Activated CD4-positive, alpha-beta T cell treated with anti-CD3 and anti-CD28 coated beads for 4 hours (primary cell): Measurements from ENCODE around the gene DOCK2.
"Not testable (repeated sequence)": the region's sequence is repeated elsewhere in the genome, so short reads cannot be mapped to it uniquely, and the experiment has no call there.

Experiments
- DNase-seq, 2 donors: peaks; one replicate each; pipeline ENCODE4 v3.0.0-alpha.2; 2020

DOCK2 gene

DNA sequence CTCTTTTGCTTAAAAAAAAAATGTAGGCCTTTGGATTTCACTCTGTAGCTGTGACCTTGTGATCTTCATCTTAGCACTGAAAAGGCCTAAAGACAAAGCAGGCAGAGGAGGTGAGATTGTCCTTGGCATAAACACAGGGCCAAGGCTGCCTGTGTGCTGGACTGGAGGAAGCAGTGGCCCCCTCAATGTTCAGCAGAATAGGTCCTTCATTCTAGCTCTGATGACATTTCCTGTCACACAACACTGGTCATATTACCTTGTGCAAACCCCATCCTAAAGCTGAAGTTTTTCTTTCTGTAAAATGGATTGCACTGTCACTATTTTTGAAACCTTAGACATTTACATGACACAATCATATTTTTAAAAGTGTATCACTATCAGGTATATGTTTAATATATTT is 195.8 kb downstream of the DOCK2 start:
- DNase-seq: no peak

- DNase-seq: not testable (repeated sequence)
Observed at GRCh38 chr5:169833681-169834292, 196.7 kb downstream of the DOCK2 start.

- not testable (repeated sequence) for DNase-seq
Observed at GRCh38 chr5:169834540-169834939, 197.5 kb downstream of the DOCK2 start.

- DNase-seq: no peak
Observed at GRCh38 chr5:169836835-169837536, 199.9 kb downstream of the DOCK2 start.

GRCh38 chr5:169837686-169838085 is 200.6 kb downstream of the DOCK2 start:
- no peak for DNase-seq

DNA sequence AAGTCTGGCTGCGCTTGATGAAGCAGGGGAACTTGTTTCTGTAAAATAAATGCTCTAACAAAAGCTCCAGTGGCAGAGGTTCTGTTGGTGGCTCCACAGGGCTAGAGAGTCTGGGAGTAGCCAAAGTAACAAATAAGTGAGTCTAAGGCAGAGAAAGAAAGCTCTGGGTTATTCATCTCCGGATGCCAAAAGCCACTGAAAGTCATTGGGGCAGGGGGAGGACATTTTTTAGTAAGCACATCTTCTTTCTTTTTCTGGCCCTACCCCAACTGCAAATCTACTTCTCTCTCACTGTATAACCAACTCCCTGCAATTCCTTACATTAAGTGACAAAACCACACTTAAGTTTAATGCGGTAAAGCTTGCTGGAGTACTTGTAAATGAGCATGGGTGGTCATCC is 201.6 kb downstream of the DOCK2 start:
- no peak for DNase-seq

- no peak for DNase-seq
Observed at GRCh38 chr5:169840405-169840804, 203.3 kb downstream of the DOCK2 start.

GRCh38 chr5:169842699-169843098 is 205.6 kb downstream of the DOCK2 start:
- DNase-seq: no peak

DNA sequence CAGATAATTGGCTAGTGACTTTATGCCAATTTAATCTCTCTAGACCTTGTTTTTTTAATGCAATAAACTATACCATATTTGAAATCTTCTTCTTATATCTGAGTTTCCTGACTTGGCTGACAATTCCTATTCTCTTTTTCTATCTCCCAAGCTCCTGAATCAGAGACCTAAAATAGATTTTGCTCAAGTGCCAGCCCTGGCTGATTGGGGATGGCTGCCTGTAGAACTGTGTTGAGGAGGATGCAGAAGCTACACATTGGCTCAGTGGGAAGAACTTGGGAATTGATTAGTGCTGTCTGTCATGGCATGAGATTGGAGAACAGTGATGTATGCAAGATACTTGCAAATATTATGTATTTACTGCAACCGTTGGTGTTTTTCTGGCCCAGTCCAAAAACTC is 210.4 kb downstream of the DOCK2 start:
- DNase-seq: no peak

GRCh38 chr5:169848271-169848670 is 211.2 kb downstream of the DOCK2 start:
- no peak for DNase-seq

GRCh38 chr5:169848792-169849191 is 211.7 kb downstream of the DOCK2 start:
- DNase-seq: no peak

DNA sequence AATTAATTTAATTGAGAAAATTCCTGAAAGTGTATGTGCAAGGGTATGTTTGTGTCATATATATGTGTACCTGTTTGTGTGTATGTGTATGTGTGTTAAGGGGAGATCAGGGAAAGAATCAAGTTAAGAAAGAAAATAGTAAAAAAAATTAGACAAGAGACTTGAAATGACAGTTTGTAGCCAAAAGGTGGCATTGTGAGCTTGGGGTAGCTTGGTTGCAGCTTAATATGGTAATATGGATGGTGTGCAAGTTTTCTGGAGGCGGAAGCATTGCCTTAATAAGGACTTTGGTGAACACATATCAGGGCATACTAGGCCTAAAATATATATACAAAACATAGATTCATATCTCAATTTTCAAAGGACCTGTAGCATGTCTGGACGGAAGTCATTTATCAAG is 213.3 kb downstream of the DOCK2 start:
- no peak for DNase-seq

DNA sequence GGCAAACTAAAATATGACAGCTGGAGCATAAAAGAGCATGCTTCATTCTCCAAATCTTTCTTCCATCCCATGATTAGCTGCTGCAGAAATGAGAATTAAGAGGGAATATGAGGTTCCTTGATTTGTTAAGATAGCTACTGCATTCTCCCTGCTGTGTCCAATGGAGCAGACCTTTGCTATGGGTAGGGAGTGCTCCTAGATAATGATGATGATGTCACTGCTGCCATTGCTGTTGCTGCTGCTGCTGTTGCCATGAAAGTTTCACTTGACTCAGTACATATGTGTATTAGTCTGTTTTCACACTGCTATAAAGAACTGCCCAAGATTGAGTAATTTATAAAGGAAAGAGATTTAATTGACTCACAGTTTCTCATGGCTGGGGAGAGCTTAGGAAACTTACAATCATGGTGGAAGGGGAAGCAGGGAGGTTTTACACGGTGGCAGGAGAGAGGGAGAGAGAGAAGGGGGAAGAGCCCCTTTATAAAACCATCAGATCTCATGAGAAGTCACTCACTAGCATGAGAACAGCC is 214.3 kb downstream of the DOCK2 start:
- DNase-seq: no peak

GRCh38 chr5:169856571-169856970 is 219.5 kb downstream of the DOCK2 start:
- no peak for DNase-seq

DNA sequence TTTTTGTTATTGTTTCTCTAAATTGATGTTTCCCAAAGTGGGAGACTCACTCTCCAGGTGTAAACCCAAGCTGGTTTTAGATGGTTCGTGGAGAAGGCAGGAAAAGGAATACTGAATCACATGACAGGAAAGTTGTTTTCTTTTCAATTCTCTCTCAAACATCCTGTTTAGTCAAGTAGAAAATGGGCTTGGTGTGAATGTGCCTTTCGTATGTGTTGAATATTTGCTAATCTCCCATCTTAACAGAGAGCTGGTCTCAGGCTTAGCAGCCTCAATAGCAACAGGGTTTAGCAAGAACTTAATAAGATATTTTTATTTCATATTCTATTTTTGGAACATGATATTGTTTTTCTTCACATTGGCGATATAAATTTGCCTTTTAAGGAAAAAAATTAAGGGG is 223.5 kb downstream of the DOCK2 start:
- DNase-seq: no peak

GRCh38 chr5:169861433-169861832 is 224.4 kb downstream of the DOCK2 start:
- no peak for DNase-seq

DNA sequence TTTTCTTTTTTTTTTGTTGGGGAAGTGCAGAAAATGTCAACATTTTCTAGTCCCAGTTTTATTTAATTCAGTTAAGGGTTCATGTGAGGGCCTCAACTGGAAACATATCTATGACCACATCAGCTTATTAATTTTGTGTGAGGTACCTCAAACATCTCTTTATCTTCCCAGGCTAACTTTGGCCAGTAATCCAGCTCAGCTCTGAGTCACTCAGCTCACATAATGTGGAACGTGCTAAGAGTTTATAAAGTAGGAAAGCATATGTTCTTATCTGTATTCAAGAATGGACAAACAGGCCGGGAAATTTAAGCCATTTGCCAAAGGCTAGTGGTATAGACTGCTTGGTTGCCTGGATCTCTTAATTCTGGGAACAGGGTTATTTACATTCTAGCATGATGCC is 224.9 kb downstream of the DOCK2 start:
- DNase-seq: no peak

- DNase-seq: no peak
Observed at GRCh38 chr5:169862391-169862811, 225.3 kb downstream of the DOCK2 start.

GRCh38 chr5:169864483-169864882 is 227.4 kb downstream of the DOCK2 start:
- no peak for DNase-seq

- no peak for DNase-seq
Observed at GRCh38 chr5:169867347-169867746, 230.3 kb downstream of the DOCK2 start.

DNA sequence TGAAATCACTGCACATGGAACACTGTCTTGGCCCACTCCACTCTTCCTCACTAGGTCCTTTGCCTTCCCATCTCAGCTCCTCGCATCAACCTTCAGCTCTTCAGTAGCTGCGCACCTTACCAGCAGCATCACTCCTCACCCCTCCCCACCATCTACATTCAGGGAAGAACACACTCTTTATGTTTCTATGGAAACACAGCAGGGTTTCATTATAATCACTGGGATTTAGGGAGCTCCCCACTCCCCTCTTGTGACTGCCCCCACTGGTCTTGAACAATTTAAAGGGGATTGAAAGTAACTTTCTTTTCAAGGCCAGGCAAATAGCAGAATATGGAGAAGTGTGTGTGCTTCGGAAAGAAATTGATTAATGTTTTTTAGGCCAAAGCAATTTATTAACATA is 232.0 kb downstream of the DOCK2 start:
- DNase-seq: no peak

GRCh38 chr5:169870211-169870610 is 233.1 kb downstream of the DOCK2 start:
- DNase-seq: no peak

GRCh38 chr5:169871826-169872490 is 234.9 kb downstream of the DOCK2 start:
- no peak for DNase-seq

DNA sequence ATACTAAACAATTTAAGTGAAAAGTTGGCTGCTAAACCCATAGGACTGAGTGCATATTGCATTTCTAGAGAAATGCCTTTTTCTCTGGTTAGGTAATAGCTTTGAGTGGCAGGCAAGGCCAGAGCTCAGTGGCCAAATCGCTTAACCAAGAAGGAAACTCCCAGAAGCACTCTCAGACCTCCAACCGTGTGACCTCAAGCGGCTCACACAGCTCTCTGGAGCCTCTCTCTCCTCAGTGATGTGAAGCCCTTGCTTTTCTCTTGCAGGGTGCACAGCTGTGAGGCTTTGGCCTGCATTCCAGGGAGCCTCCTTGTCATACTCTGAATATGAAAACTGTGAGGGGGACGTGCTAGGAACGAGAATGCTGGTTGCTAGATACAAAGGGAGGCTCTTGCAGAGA is 236.6 kb downstream of the DOCK2 start:
- DNase-seq: no peak
